Renal cortex interstitium (tissue), 11 donors: Measurements from ENCODE around the gene AGAP4. TPM values are rescaled to one million over a fixed set of nuclear protein-coding genes. Genes with fewer than 3 reads are reported as not detected.
"Not testable (repeated sequence)": the region's sequence is repeated elsewhere in the genome, so short reads cannot be mapped to it uniquely, and the experiment has no call there.

Source experiments
- DNase-seq, 11 donors: peaks; one replicate each; pipeline ENCODE4 v3.0.0-alpha.2; 2013; ENCODE audit warnings: low read depth in 9 of 11, low spot score in 4 of 11; ENCODE audit errors: extremely low read depth in 1 of 11
- polyA plus RNA-seq, 3 donors: library from polyadenylated mRNA; unstranded; fragments of 120-200 nt; gene quantifications; one replicate each; pipeline ENCODE4 v1.2.1, GENCODE V29; 2013; ENCODE audit not compliant: insufficient read length in 3 of 3

The AGAP4 gene
- polyA plus RNA-seq, 3 donors: 30.3 to 52.8 (median 36.1) TPM

DNA sequence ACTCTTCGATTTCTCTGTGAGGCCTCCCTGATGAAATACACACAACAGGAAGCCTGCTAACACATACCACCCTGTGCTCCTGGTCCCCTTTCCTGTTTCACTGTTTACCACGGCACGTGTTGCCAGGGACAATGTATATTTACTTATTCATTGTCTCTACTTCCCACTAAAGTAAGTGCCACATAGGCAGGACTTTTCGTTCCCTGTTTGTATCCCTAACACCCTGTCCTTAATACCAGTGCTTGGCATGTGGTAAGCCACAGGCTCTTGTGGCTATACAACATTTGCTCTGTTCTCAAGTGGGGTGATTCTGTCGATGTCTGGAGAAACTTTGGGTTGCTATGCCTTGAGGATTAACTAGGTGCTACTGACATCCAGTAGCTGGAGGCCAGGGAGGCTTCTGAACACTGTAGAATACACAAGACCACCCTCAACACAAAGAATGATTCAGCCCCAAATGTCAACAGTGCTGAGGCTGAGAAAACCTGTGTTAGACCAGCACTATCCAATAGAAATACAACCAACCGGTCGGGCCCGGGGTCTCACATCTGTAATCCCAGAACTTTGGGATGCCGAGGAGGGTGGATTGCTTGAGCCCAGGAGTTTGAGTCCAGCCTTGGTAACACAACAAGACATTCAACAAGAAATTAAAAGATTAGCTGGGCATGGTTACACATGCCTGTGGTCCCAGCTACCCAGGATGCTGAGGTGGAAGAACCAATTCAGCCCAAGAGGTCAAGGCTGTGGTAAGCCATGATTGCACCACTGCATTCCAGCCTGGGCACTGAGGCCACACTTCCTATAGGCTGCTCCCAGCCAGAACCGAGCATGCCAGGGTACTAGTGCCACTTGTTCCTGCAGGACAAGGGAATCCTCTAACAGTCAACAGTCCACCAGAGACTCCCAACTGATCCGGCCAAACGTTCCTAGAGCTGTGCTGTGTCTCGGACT is 44.0 kb downstream of the AGAP4 start:
- DNase-seq: not testable (repeated sequence)

DNA sequence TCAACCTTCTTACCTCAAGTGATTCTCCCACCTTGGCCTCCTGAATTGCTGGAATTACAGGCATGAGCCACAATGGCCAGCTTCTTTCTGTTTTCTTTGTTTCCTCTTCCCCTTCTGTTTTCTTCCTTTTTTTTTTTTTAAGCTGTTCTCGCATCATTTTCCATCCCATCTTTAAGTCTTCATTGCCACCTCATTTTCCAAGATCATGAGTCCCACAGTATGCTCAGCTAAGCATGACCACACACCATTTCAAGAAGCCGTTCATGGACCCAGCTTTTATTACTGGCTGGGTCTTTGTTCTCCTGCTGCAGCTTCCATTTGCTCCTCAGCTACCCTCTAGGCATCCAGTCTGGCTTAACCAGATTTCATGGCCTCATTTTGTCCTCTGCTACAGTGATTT is 52.5 kb downstream of the AGAP4 start:
- not testable (repeated sequence) for DNase-seq

DNA sequence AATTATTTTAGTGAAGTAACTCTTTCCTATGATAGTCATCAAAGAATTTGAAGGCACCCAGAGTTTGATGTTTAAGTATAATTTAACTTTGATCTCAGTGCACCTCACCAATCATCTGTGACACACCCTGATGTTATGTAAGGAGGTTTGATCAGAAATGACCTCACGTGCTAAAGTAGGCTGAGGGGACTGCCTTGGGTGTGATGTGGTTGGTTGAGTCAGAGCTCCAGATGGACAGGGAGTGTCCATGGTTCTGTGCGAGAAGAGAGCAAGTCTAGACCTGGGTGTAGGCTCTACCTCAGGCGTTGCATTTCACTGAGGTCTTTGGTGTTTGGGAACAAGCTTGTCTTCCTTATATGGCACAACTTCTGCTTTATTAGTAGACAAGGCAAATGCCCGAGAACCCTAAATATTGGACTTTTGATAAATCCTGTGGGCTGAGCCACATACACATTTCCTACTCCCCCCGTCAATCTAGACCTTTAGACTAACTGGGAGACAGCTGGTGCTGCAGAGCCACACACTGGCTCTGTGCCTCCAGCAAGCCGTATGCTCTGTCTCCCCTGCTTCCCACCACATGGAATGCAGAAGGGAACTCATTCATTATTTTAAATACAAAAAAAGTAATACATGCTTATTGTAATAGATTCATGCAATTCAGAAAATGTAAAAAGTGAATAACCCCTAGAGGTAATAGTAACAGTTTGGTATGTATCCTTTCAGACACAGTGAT is 56.4 kb downstream of the AGAP4 start:
- not testable (repeated sequence) for DNase-seq

DNA sequence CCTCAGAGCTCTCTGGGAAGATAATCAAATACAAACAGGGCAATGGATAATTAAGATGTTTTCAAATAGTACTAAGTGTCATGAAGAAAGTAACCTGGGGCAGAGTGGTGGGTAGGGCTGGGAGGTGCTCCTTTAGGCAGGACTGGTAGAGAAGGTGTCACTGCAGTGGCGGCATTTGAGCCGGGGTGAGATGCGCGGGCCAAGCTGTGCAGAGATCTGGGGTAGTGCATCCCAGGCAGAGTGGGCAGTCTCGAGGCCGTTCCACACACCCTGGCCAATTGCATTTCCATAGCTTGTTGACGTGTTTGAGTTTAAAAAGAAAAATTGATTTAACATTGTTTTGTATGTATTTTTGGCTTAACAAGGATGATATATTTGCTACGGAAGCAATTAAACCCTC is 57.3 kb downstream of the AGAP4 start:
- not testable (repeated sequence) for DNase-seq

DNA sequence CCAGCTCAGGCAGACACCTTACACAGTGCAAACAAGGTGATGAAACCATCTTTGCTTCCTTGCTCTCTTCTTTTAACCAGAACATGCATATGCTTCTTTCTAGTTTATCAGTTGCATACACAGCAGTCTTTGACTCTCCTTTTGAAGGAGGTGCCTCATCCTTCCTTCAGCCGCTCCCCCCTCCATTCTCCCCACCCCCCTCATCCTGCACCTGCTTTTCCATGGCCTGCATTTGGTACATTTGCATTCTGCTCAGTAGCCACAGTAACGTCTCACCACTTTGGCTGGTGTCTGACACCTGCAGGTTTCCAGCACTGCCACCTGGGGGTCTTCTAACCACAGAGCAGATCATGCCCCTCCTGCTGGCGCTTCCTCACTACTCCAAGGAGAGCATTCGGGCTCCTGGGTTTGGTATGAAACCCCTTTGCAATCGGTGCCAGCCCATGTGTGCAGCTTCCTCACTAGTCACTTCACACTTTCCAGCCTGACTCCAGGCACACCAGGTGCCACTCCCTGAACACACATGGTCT is 60.0 kb downstream of the AGAP4 start:
- not testable (repeated sequence) for DNase-seq

DNA sequence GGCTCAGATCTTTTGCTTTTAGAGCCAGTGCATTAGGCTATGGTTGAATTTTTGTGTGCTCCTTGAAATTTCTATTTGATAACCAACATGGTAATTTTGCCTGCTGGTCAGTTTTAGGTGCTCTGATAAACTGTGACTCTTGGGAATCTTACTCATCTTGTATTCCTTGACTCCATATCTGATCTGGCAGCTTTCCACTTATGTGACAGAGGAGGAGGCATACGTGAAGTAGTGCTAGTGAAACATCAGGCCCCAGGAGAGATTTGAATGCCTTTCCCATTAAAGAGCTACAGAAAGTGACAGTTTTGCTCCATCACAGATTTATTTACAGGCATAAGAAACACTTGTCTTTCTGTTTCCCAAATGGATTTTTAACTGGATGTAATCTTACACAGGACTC is 61.1 kb downstream of the AGAP4 start:
- not testable (repeated sequence) for DNase-seq

Other genes with a start within 250 kb of the AGAP4 start
- gene ZFAND4, start 174.7 kb downstream of the AGAP4 start, polyA plus RNA-seq: 10 to 100 TPM; 13.5 to 15.4 (median 14.5) TPM
- 10 to 100 TPM; 62.0 to 65.7 (median 65.6) TPM for gene WASHC2C, start 120.2 kb downstream of the AGAP4 start, polyA plus RNA-seq
- gene TIMM23, start 125.0 kb upstream of the AGAP4 start, polyA plus RNA-seq: 10 to 100 TPM; 58.9 to 73.6 (median 66.6) TPM
- gene NCOA4, start 183.1 kb upstream of the AGAP4 start, polyA plus RNA-seq: 100 to 1,000 TPM; 187 to 225 (median 193) TPM
- gene MSMB, start 198.8 kb upstream of the AGAP4 start, polyA plus RNA-seq: not detected